HG02943 (cell line): ENCODE results near the gene HLX.

Experiments used
- ATAC-seq: cut with Tn5 transposase; IDR thresholded peaks from one replicate; pipeline ENCODE4 v1.9.1; 2021; ENCODE audit warnings: mild to moderate bottlenecking, low read depth, moderate library complexity; ENCODE audit not compliant: unreplicated experiment

HLX gene

DNA sequence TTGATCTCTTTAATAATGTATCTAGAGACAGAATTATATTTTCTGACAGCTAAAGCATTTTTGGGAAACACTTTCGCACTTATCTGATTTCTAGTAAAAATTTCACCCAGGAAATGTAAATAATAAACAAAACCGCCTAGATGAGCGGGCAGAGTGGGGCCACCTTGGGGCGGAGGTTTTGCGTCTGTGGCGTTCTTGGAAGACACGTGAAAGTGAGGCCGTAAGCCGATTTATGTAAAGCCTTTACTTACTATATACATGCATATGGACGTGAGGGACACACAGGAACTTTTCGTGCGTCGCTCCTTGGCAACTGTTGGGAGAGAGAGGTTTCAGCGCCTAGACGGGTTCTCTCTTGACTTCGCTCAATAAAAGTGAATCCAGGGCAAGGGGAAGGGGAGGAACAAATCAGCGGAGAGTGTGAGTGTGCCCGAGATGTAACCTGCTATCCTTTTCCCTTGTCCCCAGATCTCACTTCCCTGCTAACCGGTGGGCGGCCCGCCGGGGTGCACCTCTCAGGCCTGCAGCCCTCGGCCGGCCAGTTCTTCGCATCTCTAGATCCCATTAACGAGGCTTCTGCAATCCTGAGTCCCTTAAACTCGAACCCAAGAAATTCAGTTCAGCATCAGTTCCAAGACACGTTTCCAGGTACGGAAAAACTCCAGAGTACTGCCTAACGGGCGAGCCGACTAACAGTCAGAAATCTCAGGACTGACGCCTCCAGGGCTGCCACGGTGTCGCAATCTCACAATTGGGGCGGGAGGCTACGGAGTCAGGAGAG, 1.7 kb downstream of the HLX start:
- ATAC-seq = no peak

DNA sequence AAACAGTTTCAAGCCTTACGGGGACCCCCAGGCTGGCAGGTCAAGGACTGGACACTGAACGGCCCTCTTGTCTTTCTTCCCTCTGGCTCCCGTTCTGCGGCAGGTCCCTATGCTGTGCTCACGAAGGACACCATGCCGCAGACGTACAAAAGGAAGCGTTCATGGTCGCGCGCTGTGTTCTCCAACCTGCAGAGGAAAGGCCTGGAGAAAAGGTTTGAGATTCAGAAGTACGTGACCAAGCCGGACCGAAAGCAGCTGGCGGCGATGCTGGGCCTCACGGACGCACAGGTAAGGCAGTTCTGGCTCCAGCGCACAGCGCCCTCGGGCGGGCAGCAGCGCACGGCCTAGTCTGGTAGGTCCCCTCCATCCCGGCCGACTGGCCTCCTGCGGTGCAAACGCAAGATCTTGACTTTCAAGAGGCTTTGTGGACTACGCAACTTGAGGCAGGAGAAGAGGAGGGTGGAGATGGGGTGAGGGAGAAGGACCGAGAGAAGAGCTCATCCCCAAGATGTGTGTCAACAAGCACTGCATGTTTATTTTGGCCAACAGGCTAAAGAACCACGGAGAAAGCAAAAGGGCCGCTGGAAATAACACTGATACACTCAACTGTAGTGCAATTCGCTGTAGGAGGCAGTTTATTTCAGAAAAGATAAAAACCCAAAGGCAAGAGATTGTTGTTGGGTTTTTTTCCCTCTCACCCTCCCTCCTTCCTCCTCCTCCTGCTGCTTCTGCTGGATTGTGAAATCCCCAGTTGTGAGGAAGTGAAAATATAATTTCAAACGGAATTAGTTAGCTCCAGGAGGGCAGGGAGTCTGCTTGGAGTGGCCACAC, 3.0 kb downstream of the HLX start:
- no peak for ATAC-seq

GRCh38 chr1:220884109-220884980, 5.1 kb downstream of the HLX start:
- no peak for ATAC-seq

DNA sequence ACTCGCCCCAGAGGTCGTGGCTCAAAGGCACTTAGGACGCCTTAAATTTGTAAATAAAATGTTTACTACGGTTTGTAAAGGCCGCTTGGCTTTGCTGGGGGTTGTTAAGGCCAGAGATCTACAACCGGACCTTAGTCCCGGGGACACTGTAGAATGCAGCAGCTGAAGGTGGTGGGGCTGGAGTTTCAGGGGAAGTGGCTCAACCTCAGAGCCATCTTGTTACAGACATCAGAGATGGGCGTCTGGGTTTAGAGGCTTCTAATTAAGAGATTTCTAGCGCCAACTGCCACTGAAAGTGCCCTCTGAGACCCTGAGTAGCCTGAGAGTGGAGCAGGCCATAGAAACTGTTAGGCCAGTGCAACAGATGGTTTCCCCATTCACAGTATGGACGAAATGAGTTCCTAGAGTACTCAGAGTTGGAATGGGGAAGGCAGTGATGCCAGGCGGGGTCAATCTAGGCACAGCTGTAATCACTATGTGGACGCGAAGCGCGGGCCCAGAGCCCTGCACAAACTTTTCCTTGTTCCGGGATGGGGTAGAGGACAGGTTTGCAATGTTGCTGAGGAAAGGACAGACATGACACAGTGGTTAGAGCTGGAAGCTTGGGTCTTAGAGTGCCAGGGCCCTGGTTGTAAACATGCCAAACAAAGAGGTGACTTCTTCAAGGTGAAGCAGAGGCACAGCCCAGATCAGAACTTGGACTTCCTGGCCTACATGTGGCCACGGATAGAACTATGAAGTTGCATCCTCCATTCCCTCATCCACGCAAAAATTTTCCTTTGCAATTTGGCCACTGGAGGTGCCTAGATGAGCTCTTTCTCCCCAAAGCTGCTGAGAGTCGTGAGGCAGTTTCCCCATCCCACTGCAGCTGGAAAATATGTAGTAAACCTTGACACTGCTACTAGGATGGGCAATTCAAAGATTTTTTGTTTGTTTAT, 6.0 kb downstream of the HLX start:
- ATAC-seq = no peak

DNA sequence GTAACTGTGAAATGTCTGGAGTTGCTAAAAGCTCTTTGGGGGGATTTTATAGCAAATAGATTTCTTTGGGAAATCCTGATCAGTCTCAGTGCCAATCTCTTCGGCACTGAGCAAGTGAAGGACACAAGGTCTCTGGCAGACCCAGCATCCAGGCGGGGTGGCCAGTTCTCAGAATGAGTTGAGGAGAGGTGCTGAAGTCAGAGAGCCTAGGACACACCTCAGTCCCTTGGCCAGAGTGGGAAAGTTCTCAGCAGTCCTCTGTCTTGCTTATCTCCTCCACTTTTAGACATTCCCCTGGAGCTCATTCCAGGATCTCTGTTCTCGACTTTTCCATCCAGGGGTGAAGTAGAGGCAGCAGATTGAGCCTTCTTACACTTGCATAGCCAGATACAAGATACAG, 6.7 kb downstream of the HLX start:
- ATAC-seq = no peak

GRCh38 chr1:220886470-220887201, 7.4 kb downstream of the HLX start:
- ATAC-seq = no peak

DNA sequence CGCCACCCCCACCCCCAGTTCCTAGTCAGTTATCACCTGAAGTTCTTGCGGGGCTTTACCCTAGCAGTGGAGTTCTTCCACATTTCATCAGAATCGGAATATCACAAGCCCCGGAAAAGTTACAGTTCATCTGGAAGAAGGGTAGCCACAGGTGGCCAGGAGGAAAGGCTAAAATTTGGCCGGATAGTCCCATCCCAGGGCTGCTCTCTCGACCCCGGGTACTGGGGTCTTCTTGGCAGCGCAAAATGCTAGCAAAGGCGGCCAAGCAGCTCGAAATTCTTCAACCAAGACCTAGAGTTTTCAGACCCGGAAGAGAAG, 7.9 kb downstream of the HLX start:
- no peak for ATAC-seq

DNA sequence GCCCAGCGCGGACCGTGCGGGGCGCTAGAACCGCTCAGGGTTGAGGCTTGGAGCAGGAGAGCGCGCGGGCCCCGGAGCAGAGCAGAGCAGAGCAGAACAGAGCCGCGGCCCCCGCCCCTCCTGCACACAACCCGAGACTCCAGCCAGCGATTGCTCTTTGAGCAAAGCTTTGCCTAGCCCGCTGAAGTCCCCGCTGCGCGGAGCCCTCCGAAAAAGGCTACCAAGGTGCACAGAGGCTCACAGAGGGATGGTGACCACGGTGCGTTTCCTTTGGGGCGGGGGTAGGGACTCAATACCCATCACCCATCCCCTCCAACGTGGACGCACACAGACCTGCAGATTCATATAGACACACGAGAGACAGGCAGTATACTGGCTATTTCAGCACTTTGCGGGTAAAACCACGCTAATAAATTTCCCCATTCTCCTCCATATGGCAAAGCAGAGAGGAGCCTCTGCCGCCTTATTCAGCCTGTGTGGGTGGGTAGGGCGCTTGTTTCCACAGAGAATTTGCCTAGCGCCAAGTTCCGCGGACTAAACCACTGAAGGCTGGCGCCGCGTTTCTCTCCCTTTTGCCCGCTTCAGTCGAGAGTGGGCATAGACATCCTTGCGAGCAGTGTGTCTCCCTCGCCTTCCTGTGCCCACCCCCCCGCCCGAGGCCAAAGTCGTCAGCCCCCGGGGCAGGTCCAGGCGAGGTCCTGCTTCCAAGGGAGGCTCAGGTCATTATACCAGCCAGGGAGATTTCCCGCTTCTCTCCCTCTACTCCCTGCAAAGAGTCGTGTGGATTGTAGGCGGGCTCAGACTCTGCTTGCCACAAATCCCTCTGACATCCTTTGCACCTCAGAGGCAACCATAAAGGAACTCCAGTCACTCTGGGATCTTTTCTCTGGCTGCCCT, 8.5 kb downstream of the HLX start:
- ATAC-seq = no peak

DNA sequence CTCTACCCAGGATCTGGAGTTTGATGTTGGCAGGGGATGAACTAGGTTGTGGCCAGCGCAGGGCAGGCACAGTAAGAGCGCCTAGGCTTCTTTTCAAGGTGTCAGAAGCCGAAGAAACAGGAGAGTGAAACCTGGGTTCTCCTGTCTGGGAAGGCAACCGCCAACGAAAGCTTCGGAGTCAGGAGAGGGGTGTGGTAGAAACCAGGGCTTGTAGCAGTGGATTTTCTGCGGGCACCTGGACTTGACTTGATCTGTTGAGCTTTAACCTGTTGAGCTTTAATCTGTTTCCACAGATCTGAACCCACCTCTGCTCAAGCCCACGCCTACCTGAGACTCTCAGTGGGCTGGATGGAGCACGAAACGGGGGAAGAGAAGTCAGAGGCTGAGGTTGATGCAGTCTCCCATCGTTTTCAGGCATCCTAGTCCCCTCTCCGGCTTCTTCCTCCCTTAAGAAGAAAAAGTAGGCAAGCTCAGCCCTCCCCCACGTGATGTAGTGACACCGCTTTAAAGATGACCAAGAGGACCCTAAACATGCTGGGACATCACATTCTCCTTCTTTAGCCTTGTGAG, 9.3 kb downstream of the HLX start:
- no peak for ATAC-seq

DNA sequence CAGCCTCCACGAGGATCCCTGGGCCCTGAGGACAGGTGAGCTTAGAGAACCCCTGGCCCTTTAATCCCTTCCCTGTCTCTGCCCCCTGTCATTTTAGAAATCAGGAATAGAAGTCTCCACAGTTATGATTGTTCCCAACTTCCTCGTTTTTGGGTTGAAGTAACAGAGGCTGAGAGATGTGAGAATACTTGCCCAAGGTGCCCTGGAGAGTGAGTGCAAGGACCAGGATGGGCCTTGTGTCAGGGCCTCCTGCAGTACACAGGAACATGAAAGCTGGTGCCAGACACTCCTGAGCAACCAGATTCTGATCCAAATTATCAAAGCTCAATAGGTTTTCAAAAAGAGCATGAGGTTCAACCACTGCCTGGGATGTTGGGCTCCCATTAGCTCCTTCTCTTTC, 10.1 kb downstream of the HLX start:
- no peak for ATAC-seq

GRCh38 chr1:220889848-220890287, 10.6 kb downstream of the HLX start:
- no peak for ATAC-seq

GRCh38 chr1:220890602-220891001, 11.4 kb downstream of the HLX start:
- no peak for ATAC-seq

- ATAC-seq = no peak
These were observed 12.2 kb downstream of the HLX start for GRCh38 chr1:220891224-220892085.

GRCh38 chr1:220892086-220892376, 12.8 kb downstream of the HLX start:
- no peak for ATAC-seq

- ATAC-seq = no peak
These were observed 13.9 kb downstream of the HLX start for GRCh38 chr1:220892997-220893700.

- ATAC-seq = no peak
These were observed 14.4 kb downstream of the HLX start for GRCh38 chr1:220893701-220894024.
